ENCODE data around the gene BUD13.
"Not testable (repeated sequence)": the region's sequence is repeated elsewhere in the genome, so short reads cannot be mapped to it uniquely, and the experiment has no call there.

Gene BUD13

DNA sequence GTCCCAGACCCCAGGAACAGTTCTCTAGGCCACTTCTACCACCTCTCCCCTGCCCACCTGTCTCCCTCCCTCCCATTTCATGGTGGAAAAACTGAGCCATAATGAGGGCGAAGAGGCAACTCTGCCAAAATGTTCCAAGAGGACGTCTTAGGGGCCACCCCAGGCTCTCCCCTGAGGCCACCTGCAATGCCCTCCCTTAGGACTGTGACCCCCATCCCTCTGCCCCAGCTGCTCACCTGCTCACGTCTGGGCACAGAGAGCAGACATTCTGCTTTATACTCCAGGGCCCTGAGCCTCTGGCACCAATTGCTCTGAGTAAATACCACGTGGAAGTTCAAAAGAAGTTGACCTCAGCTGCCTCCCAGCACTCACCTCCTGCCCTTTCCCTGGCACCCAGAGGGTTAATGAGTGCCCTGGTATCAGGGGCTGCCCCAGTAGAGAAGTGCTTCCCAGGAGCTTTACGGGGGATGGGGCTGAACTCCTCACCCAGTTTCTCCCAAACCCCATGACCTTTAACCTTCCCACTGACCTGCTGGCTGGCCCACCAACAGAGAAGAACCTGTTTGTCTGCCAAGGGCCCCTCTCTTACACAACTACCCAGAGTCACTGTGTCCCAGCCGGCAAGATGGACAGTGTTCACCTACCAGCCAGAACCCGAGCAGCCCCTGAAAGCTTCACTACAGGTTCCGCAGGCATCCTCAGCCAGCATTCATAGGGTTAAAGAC, 19.5 kb upstream of the BUD13 start:
- DNase-seq (ENCODE audit: low spot score) = no peak

DNA sequence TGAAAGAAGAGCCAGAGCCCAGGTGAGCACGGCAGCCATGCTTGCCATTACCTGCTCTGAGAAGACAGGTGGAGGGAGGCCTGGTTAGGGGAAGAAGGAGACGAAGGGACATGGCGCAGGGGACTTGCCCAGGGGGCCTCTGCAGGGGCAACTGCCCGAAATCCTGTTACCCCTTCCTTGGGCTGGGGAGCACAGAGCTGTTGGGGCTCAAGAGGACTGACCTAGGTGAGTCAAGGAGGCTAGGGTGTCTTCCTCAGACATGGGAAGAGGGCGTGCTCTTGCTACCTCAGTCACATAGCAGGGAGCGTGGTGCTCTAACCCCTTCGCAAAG, 19.0 kb upstream of the BUD13 start, which contains the start of gene APOA5:
Gene APOA5 (minus strand): TSS at position 67 of the 331 bp plus-strand sequence. CDS start 19 bp downstream, at position 48.
- no peak for DNase-seq (ENCODE audit: low spot score)

GRCh38 chr11:116791002-116791812, 18.4 kb upstream of the BUD13 start:
- peak; percentile 87 for DNase-seq (ENCODE audit: low spot score)

DNA sequence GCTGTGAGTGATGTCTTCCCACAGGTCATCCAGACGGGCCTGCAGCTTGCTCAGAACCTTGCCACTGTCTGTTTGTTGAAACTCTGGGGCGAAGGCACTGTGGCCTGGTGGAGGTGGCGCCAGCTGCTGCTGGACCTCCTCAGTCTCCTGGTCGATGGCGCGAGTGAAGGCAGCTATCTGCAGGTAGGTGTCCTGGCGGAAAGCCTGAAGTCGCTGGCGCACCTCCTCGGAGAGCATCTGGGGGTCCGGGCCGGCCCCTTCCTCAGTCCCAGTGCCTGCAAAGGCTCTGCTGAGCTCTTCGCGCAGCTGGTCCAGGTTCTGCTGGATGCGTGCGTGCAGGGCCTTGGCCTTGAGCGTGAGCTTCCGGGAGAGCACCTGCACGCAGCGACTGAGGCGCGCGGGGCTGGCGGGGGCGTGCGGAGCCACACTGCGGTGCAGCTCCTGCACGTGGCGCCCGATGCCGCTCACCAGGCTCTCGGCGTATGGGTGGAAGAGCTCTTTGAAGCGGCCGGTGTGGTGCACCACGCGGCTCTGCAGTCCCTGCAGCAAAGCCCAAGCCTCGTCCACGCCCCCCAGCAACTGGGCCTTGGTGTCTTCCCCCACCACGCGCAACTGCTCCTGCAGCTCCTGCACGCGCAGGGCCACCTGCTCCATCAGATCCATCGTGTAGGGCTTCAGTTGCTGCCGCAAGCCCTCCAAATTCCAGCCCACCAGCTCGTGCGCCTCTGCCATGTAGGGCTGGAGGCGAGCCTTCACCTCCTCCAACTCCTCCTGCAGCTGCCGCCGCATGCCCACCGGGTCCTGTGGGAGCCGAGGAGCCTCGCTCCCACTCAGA, 17.6 kb upstream of the BUD13 start:
- DNase-seq (ENCODE audit: low spot score) = no peak

GRCh38 chr11:116788975-116789374, 16.2 kb upstream of the BUD13 start:
- DNase-seq (ENCODE audit: low spot score) = no peak

- DNase-seq (ENCODE audit: low spot score) = no peak
Measured at GRCh38 chr11:116788534-116788933, 15.7 kb upstream of the BUD13 start.

- peak; percentile 87 for DNase-seq (ENCODE audit: low spot score)
Measured at GRCh38 chr11:116787786-116788486, 15.1 kb upstream of the BUD13 start, which contains the start of gene ZPR1. Gene ZPR1, minus strand, starts transcription at chr11:116788023. Its CDS starts 33 bp downstream, at chr11:116787990.

GRCh38 chr11:116787436-116787785, 14.6 kb upstream of the BUD13 start:
- no peak for DNase-seq (ENCODE audit: low spot score)

- DNase-seq (ENCODE audit: low spot score) = no peak
Measured at GRCh38 chr11:116786966-116787365, 14.2 kb upstream of the BUD13 start.

DNA sequence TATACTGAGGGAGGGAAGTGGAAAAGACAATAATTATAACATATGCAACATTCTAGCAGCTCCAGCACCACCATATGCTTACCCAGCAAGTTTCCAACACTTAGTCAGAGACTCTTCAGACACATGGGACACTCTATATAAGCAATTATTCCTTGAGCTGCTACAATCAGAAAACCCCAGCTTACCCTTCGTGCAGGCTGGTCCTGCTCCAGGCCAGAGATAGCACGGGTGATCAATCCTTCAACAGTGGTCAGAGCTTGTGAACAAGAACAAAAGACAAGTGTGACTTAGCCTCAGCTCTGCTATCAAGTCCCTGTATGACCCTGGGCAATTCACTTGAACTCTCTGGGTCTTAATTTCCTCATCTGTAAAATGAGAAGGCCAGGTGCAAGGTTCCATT, 13.5 kb upstream of the BUD13 start:
- DNase-seq (ENCODE audit: low spot score) = no peak

DNA sequence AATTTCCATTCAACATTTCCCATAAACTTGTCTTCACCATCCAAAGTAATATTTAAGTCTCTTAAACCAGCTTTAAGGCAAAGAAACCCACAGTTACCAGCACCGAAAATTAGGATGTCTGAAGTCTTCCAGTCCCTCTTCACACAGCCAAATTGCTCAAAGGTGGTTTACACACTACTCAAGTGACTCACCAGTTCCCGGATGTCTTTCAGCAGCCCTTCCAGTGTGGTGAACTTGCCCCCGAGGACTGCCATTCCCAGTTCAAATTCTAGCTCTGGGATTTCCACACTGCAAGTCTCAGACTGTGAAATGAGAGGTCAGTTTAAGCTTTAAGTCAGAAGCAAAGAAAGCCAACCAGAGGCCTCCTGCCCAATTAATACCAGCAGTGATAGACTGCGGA, 9.9 kb upstream of the BUD13 start:
- DNase-seq (ENCODE audit: low spot score) = no peak

GRCh38 chr11:116778556-116778955, 5.8 kb upstream of the BUD13 start:
- no peak for DNase-seq (ENCODE audit: low spot score)

- DNase-seq (ENCODE audit: low spot score) = no peak
Measured at GRCh38 chr11:116777056-116777455, 4.3 kb upstream of the BUD13 start.

GRCh38 chr11:116776522-116776984, 3.8 kb upstream of the BUD13 start:
- DNase-seq (ENCODE audit: low spot score) = no peak

GRCh38 chr11:116775975-116776374, 3.2 kb upstream of the BUD13 start:
- DNase-seq (ENCODE audit: low spot score) = no peak

DNA sequence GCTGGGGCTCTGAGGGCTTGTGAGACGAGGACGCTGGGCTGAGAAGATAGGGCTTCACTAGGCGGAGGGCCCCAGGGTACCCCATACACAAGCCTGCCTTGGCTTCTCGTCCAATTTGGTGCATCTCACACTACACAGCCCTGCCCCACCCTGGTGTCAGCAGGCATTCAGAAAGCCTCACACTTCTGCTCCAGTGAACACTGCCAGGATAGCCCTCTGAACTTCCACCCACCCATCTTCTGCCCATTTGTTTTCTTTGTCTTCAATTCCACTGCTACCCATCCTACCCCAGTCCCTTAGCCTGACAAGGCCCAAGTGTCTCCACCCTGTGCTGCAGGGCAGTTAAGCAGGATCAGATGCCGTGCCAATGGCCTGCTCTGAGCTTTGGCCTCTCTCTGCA, 1.9 kb upstream of the BUD13 start:
- DNase-seq (ENCODE audit: low spot score) = no peak

DNA sequence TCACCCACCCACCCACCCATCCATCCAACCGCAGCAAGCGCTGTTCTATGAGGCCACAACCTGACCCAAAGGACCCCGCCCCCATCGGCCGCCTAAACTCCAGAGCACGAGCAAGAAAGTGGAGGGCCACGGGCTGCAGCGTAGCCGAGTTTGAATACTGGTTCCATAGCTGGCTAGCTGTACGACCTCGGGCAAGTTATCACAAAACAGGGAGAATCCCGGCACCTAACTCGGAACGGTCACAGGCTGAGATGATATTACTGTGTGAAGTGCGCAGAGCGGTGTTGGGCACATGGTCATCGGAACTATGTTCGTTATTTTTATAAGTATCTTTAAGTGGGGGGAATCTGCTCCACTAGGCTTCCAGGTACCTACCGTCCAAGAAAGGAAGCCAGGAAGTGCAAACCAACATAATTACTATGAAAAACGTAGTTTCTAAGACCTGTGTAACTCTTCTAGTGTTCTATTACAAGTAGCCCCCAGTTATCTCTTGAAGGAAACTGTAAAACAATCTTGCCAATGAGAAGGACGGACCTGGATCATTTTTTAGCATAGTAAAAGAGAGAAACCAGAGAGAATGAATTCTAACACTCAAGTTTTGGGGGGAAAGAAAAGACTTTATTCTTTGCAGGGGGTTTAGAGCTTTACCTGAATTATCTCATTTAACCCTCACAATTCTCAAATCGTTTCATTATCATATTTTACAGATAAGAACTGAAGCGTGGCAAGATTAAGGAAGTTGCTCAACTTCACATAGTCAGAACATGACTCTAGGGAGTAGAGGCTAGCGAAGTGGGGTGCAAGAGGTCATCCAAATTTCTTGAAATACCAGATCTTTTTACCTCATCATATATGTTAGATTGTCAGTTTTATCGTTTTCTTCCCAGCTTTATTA, 663 bp upstream of the BUD13 start:
- DNase-seq (ENCODE audit: low spot score) = no peak

DNA sequence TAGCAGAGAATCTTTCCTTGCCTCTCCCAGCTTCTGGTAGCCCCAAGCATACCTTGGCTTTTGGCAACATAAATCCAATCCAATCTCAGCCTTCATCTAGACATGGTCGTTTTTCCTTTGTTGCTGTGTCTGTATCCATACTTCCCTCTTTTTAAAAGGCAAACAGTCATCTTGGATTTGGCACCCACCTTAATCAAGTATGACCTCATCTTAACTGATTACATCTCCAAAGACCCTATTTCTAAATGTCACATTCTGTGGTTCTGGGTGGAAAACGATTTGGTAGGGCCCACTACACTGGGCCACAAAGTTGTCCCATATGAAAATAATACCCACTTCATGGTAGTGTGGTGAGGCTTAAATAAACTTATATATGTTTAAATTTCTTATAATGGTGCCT, 852 bp downstream of the BUD13 start:
- no peak for DNase-seq (ENCODE audit: low spot score)

DNA sequence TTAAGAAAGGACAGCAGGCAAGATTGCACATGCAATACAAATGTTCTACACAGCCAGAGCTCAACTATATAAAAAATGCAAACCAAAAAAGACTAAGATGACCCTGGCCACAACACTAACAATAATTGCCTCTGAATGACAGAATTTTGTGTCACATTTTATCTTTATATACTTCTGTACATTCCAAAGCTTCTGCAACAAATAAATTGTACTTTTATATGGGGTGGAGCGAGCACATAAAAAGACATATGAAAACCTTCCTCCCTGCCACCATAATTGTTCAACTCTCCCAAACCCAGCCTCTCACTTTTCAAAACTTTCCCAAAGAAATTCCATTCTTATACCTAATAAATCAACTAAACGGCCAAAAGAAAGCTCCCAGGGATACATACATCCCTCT, 10.7 kb downstream of the BUD13 start:
- DNase-seq (ENCODE audit: low spot score) = no peak

DNA sequence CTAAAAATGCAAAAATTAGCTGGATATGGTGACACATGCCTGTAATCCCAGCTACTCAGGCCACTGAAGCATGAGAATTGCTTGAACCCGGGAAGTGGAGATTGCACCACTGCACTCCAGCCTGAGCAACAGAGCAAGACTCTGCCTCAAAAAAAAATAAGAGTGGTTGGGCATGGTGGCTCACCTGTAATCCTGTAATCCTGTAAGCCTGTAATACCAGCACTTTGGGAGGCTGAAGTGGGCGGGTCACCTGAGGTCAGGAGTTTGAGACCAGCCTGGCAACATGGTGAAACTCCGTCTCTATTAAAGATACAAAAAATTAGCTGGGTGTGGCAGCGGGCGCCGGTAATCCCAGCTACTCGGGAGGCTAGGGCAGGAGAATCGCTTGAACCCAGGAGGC, 16.7 kb downstream of the BUD13 start:
- DNase-seq (ENCODE audit: low spot score) = not testable (repeated sequence)

Data from Ammon's horn (tissue), 1 donor.